Nephron progenitor cell (in vitro differentiated cells): ENCODE data around the gene PAPPA.

Source experiments
- DNase-seq: peaks from one replicate; pipeline ENCODE4 v3.0.0; 2021
- H3K27ac Mint-ChIP-seq: 2 replicates; pipeline ENCODE4 v1.8.0; 2021; ENCODE audit warnings: mild to moderate bottlenecking, moderate library complexity, mixed read lengths
- H3K27me3 Mint-ChIP-seq: 2 replicates; pipeline ENCODE4 v1.8.0; 2021; ENCODE audit warnings: mild to moderate bottlenecking, low read depth, mixed read lengths; ENCODE audit not compliant: poor library complexity
- H3K36me3 Mint-ChIP-seq: 2 replicates; pipeline ENCODE4 v1.8.0; 2021; ENCODE audit warnings: low read depth, mixed read lengths
- H3K4me1 Mint-ChIP-seq: 2 replicates; pipeline ENCODE4 v1.8.0; 2021; ENCODE audit warnings: mixed read lengths
- H3K4me3 Mint-ChIP-seq: 2 replicates; pipeline ENCODE4 v1.8.0; 2021; ENCODE audit warnings: mild to moderate bottlenecking, moderate library complexity, mixed read lengths
- H3K9me3 Mint-ChIP-seq: 2 replicates; pipeline ENCODE4 v1.8.0; 2021; ENCODE audit warnings: mild to moderate bottlenecking, moderate library complexity, mixed read lengths
- CTCF ChIP-seq: fragments of 200-600 bp; sonication (generic); IDR thresholded peaks from 2 replicates; pipeline ENCODE4 v1.5.0; 2021; ENCODE audit warnings: antibody characterized with exemption

Gene PAPPA

GRCh38 chr9:116279230-116279629, 125.6 kb downstream of the PAPPA start:
- H3K9me3 Mint-ChIP-seq: no peaks in the 10 kb centered on the region
- DNase-seq: no peak
- TF ChIP-seq CTCF: no peak
- no peaks in the 10 kb centered on the region for H3K36me3 Mint-ChIP-seq
- peaks cover 70% of the 10 kb centered on the region for H3K4me1 Mint-ChIP-seq
- H3K27me3 Mint-ChIP-seq: peaks cover 10% of the 10 kb centered on the region
- peak overlapping the region; percentile 88 for H3K27ac Mint-ChIP-seq
- no peak overlapping the region for H3K4me3 Mint-ChIP-seq

GRCh38 chr9:116280529-116280928, 126.9 kb downstream of the PAPPA start:
- Mint-ChIP-seq H3K4me3 (no peak overlapping the region), H3K27ac (no peak overlapping the region)

GRCh38 chr9:116282597-116282996, 129.0 kb downstream of the PAPPA start:
- Mint-ChIP-seq H3K4me1 (peaks cover 67% of the 10 kb centered on the region), H3K27ac (no peak overlapping the region), H3K4me3 (no peak overlapping the region), H3K27me3 (peaks cover 29% of the 10 kb centered on the region), H3K36me3 (no peaks in the 10 kb centered on the region), H3K9me3 (no peaks in the 10 kb centered on the region)
- TF ChIP-seq CTCF: no peak
- DNase-seq: no peak

More at GRCh38 chr9:116280529-116280928, 126.9 kb downstream of the PAPPA start:
- Mint-ChIP-seq H3K36me3 (no peaks in the 10 kb centered on the region), H3K4me1 (peaks cover 69% of the 10 kb centered on the region), H3K9me3 (no peaks in the 10 kb centered on the region), H3K27me3 (peaks cover 17% of the 10 kb centered on the region)
- no peak for DNase-seq
- no peak for TF ChIP-seq CTCF

GRCh38 chr9:116284518-116284917, 130.9 kb downstream of the PAPPA start:
- no peaks in the 10 kb centered on the region for H3K36me3 Mint-ChIP-seq
- no peak for DNase-seq
- H3K27ac Mint-ChIP-seq: no peak overlapping the region
- TF ChIP-seq CTCF: no peak
- peaks cover 27% of the 10 kb centered on the region for H3K27me3 Mint-ChIP-seq
- H3K4me3 Mint-ChIP-seq: no peak overlapping the region
- H3K9me3 Mint-ChIP-seq: no peaks in the 10 kb centered on the region
- H3K4me1 Mint-ChIP-seq: peaks cover 54% of the 10 kb centered on the region

GRCh38 chr9:116285320-116285719, 131.7 kb downstream of the PAPPA start:
- Mint-ChIP-seq H3K4me3 (no peak overlapping the region), H3K27me3 (peaks cover 29% of the 10 kb centered on the region), H3K4me1 (peaks cover 46% of the 10 kb centered on the region), H3K9me3 (no peaks in the 10 kb centered on the region), H3K27ac (no peak overlapping the region), H3K36me3 (no peaks in the 10 kb centered on the region)
- no peak for DNase-seq
- TF ChIP-seq CTCF: peak; percentile 17

GRCh38 chr9:116286297-116286696, 132.7 kb downstream of the PAPPA start:
- DNase-seq: peak; percentile 14

More at GRCh38 chr9:116286297-116286696, 132.7 kb downstream of the PAPPA start:
- peak overlapping the region; percentile 26 for H3K4me3 Mint-ChIP-seq
- no peaks in the 10 kb centered on the region for H3K36me3 Mint-ChIP-seq
- no peaks in the 10 kb centered on the region for H3K9me3 Mint-ChIP-seq
- no peak for TF ChIP-seq CTCF
- H3K27ac Mint-ChIP-seq: peak overlapping the region; percentile 66
- peaks cover 45% of the 10 kb centered on the region for H3K4me1 Mint-ChIP-seq
- peaks cover 30% of the 10 kb centered on the region for H3K27me3 Mint-ChIP-seq
